NCI-H1930 (cell line): ENCODE measurements around the gene KDM6B.

Experiments used
- DNase-seq, 2 experiments: peaks; one replicate each; lab custom pipeline; 2025; lab: John Stamatoyannopoulos, UW

Gene KDM6B

GRCh38 chr17:7841396-7841914 is 7.4 kb downstream of the KDM6B start:
- peak; percentile 73 to 76 for DNase-seq

DNA sequence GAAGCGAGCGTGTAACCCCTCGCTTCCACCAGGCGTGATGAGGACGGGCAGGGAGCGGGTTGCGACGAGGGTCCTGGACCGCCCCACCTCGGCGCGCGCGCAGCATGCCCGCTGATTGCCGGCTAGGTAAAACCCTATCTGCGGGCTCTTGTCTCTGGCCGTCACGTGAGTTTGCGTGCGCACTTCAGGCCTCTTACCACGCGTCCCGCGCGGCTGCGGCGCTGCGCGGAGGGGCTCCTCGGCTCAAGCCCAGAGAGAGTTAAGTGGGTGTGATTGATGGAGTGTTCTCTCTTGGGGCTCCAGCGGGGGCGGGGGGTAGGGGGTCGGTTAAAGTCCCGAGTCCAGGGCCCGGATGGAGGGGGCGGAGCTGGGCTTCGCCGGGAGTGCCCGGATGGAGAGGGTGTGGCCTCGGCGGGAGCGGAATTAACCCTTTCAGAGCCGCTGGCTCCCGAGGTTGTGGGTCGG is 7.9 kb downstream of the KDM6B start:
- DNase-seq, result peak; percentile 84 to 92

DNA sequence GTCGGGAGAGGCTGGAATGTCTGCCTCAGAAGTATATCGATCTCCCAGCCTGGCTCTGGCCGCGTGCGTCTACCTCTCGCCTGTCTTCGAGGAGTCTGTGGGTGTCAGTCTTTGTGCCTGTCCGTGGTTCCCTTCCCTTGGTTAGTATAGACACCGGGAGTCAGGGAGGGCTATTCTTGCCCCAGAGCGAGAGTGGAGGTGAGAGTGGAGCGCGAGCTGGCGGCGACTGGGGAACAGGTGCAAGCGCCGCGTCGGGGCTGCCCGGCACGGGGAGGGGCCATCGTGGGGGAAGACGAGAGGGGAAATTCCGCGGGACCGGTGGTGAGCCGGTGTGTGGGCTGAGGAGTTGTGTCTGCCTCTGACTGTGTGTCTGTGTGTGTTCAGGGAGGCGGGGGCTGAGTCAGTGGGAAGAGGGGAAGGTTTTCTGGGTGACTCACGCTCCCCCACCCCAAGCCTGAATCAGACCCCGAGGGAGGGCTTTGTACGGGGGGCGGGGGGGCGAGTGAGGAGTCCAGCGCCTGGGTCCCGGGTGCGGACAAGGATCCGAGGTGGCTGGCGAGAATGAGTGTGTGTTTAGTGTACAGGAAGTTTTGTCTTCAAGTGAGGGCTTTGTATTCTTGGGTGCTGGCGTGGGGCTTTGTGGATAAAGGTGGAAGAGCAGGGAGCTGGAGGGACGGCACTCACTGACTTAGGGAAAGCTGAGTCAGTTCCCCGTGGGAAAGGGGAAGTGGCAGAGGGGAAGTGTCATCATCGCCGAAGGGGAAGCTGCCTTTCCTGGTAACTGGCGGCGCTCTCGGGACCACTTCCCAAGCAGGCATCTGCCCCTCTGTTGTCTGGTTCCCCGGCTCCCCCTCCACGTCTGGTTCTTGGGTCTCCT is 8.6 kb downstream of the KDM6B start:
- no peak for DNase-seq

- DNase-seq, result no peak
These were observed 9.2 kb downstream of the KDM6B start for GRCh38 chr17:7843257-7843535.

DNA sequence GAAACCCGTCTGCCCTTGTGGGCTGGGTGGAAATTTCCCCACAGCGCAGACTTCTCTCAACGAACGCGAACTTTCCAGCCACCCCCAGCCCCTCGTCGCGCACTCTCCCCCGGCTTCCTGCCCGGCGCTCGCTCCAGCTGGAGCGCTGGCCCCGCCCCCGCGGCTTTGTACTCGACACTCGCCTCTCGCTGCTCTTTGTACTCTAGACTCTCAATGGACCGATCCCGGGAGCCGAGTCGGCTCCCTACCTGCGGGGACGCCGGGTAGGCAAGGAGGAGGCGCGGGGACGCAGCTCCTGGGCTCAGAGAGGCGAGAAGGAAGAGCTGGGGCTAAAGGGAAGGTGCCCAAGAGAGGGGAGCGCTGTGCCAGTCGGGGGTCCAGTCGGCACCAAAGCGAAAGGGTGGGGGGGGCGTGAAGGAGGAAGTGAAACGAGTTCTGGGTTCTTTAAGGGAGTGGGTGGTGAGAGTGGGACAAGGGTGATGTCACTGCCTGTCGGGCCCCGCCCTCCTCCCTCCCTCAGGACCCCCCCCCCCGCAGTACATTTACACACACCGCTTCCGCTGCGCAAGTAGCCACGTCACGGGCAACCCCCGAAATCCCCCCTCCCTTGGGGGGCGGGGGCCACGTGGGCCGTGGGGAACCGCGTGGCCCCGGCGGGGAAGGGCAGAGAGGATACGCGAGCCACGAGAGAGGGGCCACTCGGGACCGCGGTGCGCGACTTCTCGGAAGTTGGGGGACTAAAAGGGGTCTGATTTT is 9.7 kb downstream of the KDM6B start:
- peak; percentile 62 to 71 for DNase-seq

DNA sequence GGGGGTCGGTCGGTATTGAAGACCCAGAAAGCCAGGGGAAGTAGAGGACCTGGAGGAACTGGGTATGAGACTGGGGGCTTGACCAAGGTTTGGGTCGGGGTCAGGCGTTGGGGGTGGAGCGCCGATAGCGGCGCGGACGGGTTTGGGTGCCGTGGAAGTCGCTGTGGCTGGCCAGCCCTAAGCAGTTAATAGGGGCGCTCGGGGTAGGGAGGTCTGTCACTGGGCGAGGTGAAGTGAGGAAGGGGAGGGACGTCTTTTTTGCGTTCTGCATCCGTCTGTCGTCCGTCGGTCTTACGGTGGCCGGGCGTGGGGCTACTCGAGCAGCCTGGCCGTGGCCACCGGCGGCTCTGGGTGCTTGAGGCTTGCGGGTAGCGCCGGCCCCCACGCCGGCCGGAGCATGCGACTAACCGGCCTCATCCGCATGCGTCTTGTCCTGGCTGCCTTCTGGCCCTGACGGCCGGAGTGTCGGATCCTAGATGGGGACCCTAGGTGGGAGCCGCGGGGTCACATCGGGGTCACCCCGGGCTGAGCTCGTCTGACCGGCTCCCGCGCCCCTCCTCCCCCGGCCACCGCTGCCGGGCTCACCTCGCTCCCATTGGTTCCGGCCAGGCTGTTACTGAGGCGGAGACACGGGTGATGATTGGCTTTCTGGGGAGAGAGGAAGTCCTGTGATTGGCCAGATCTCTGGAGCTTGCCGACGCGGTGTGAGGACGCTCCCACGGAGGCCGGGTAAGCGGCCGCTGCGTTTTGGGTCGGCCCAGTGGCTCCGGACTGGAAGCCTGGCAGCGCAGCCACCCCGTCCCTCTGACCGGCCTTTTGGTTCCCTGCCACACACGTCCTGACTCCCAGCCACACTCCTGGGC is 10.5 kb downstream of the KDM6B start:
- peak; percentile 68 to 84 for DNase-seq

- no peak for DNase-seq
These were observed 11.5 kb downstream of the KDM6B start for GRCh38 chr17:7845359-7846062.

- DNase-seq, result no peak
These were observed 12.2 kb downstream of the KDM6B start for GRCh38 chr17:7846063-7846735.

DNA sequence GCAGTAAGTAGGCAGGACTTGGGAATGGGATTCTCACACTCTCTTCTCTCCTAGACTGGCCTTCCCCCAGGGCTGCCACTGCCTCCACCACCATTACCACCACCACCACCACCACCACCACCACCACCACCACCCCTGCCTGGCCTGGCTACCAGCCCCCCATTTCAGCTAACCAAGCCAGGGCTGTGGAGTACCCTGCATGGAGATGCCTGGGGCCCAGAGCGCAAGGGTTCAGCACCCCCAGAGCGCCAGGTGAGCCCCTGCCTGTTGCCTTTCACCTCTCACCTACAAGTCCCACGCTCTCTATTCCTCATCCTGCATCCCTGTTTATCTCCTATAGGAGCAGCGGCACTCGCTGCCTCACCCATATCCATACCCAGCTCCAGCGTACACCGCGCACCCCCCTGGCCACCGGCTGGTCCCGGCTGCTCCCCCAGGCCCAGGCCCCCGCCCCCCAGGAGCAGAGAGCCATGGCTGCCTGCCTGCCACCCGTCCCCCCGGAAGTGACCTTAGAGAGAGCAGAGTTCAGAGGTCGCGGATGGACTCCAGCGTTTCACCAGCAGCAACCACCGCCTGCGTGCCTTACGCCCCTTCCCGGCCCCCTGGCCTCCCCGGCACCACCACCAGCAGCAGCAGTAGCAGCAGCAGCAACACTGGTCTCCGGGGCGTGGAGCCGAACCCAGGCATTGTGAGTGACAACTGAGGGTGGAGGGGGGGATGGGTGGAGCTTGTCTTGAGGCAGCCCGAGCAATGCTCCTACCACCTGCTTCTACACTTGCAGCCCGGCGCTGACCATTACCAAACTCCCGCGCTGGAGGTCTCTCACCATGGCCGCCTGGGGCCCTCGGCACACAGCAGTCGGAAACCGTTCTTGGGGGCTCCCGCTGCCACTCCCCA is 13.0 kb downstream of the KDM6B start:
- DNase-seq, result no peak

DNA sequence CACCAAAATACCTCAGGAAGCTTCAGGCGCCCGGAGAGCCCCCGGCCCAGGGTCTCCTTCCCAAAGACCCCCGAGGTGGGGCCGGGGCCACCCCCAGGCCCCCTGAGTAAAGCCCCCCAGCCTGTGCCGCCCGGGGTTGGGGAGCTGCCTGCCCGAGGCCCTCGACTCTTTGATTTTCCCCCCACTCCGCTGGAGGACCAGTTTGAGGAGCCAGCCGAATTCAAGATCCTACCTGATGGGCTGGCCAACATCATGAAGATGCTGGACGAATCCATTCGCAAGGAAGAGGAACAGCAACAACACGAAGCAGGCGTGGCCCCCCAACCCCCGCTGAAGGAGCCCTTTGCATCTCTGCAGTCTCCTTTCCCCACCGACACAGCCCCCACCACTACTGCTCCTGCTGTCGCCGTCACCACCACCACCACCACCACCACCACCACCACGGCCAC is 14.1 kb downstream of the KDM6B start:
- DNase-seq, result no peak

DNA sequence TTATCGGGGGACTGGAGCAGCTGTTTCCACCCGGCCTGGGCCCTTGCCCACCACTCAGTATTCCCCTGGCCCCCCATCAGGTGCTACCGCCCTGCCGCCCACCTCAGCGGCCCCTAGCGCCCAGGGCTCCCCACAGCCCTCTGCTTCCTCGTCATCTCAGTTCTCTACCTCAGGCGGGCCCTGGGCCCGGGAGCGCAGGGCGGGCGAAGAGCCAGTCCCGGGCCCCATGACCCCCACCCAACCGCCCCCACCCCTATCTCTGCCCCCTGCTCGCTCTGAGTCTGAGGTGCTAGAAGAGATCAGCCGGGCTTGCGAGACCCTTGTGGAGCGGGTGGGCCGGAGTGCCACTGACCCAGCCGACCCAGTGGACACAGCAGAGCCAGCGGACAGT is 14.7 kb downstream of the KDM6B start:
- no peak for DNase-seq

GRCh38 chr17:7849130-7849750 is 15.2 kb downstream of the KDM6B start:
- DNase-seq, result no peak

DNA sequence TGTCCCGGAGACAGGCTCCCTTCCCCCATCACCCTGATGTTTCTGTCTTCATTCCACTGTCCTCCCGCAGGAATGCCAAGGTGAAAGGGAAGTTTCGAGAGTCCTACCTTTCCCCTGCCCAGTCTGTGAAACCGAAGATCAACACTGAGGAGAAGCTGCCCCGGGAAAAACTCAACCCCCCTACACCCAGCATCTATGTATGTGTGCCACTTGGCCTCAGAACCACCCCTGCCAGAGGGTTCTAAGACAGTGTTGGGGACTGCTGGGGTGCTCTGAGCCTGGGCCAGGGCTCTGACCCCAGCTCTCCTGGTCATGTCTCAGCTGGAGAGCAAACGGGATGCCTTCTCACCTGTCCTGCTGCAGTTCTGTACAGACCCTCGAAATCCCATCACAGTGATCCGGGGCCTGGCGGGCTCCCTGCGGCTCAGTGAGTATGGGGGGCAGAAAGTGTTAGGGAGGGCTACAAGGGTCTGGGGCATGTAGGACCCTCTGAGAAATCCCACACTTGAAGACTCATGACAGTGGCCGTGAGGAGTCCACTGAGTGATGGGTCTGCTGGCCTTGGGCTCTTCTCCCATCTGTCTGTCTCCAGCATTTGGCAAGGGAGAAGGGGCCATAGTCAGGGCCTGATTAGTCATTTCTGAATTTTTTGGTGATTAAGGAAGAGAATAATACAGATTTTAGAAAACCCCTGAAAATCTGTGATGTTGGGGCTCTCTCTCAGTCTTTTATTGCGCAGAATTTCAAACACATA is 15.9 kb downstream of the KDM6B start:
- DNase-seq, result no peak

GRCh38 chr17:7850701-7851437 is 16.9 kb downstream of the KDM6B start:
- DNase-seq, result no peak

DNA sequence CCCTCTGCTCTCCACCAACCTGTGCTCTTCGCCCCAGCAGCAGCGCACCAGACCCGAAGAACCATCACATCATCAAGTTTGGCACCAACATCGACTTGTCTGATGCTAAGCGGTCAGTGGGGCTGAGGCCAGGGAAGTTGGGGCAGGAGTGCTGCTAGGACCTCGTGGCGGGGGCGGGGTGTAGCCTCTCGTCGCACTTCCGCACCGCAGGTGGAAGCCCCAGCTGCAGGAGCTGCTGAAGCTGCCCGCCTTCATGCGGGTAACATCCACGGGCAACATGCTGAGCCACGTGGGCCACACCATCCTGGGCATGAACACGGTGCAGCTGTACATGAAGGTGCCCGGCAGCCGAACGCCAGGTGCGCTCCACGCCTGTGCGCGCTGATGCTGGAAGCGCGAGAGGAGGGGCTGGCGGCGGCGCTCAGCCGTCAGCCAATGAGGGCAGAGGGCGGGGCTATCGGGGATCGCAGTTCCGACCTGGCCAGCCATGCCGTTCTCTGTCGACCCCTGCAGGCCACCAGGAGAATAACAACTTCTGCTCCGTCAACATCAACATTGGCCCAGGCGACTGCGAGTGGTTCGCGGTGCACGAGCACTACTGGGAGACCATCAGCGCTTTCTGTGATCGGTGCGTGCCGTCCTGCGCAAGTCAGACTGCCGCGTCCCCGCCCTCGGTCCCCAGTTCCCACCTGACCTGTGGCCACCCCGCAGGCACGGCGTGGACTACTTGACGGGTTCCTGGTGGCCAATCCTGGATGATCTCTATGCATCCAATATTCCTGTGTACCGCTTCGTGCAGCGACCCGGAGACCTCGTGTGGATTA is 17.6 kb downstream of the KDM6B start:
- peak; percentile 82 to 87 for DNase-seq

- DNase-seq, result no peak
These were observed 18.2 kb downstream of the KDM6B start for GRCh38 chr17:7852262-7852670.
